SK-N-SH treated with all-trans-retinoic acid at 6 μM for 48 hours (cell line): ENCODE data around the gene PRRT3.

Experiments used
- CREB5 ChIP-seq: fragments of 250-450 bp; sonication (Bioruptor Pico); IDR thresholded peaks from 2 replicates; pipeline ENCODE4 v1.5.1; 2020; ENCODE audit warnings: low read depth, mild to moderate bottlenecking, moderate library complexity
- CSDC2 ChIP-seq: fragments of 250-450 bp; sonication (Bioruptor Pico); IDR thresholded peaks from 2 replicates; pipeline ENCODE4 v1.5.0; 2020; ENCODE audit warnings: mild to moderate bottlenecking, moderate library complexity
- GLIS3 ChIP-seq: fragments of 250-450 bp; sonication (Bioruptor Pico); IDR thresholded peaks from 2 replicates; pipeline ENCODE4 v1.5.0; 2020; ENCODE audit warnings: mild to moderate bottlenecking, moderate library complexity
- OSR1 ChIP-seq: fragments of 250-450 bp; sonication (Bioruptor Pico); IDR thresholded peaks from 2 replicates; pipeline ENCODE4 v1.8.0; 2022; ENCODE audit warnings: moderate library complexity, mild to moderate bottlenecking, inconsistent platforms
- PATZ1 ChIP-seq: fragments of 250-450 bp; sonication (Bioruptor Pico); IDR thresholded peaks from 2 replicates; pipeline ENCODE4 v1.8.0; 2020; ENCODE audit warnings: mild to moderate bottlenecking, moderate library complexity, borderline replicate concordance
- TOX ChIP-seq: fragments of 250-450 bp; sonication (Bioruptor Pico); IDR thresholded peaks from 2 replicates; pipeline ENCODE4 v1.8.0; 2021; ENCODE audit warnings: mild to moderate bottlenecking, moderate library complexity, borderline replicate concordance
- TSHZ2 ChIP-seq: fragments of 250-450 bp; sonication (Bioruptor Pico); IDR thresholded peaks from 2 replicates; pipeline ENCODE4 v1.5.0; 2020; ENCODE audit warnings: mild to moderate bottlenecking, moderate library complexity
- ZFP30 ChIP-seq: fragments of 450-650 bp; formaldehyde crosslinking; IDR thresholded peaks from 2 replicates; pipeline ENCODE4 v1.5.0; 2022; ENCODE audit warnings: mild to moderate bottlenecking, moderate library complexity
- ZNF70 ChIP-seq: fragments of 450-650 bp; formaldehyde crosslinking; IDR thresholded peaks from 2 replicates; pipeline ENCODE4 v1.5.0; 2020; ENCODE audit warnings: mild to moderate bottlenecking, moderate library complexity

GRCh38 chr3:9955611-9956352 lies 3.6 kb upstream of the PRRT3 start:
- no peak for TF ChIP-seq ZFP30 (CRISPR knock-in tag)
- no peak for TF ChIP-seq PATZ1 (CRISPR knock-in tag)
- TF ChIP-seq OSR1 (CRISPR knock-in tag), result no peak
- no peak for TF ChIP-seq CREB5
- no peak for TF ChIP-seq GLIS3 (CRISPR knock-in tag)
- no peak for TF ChIP-seq TSHZ2 (CRISPR knock-in tag)
- TF ChIP-seq ZNF70, result no peak
- TF ChIP-seq TOX (CRISPR knock-in tag), result no peak
- TF ChIP-seq CSDC2 (CRISPR knock-in tag), result no peak
